SK-N-MC (cell line): ENCODE measurements around the gene ADGRE1.

Experiments
- DNase-seq: peaks from one replicate; pipeline ENCODE4 v3.0.0-alpha.2; 2011; ENCODE audit warnings: low read depth, low spot score
- H3K27ac ChIP-seq: fragments of 200-600 bp; sonication (generic); 2 replicates; pipeline ENCODE4 v1.5.1; 2016; ENCODE audit warnings: mixed run types
- H3K36me3 ChIP-seq: fragments of 200-600 bp; sonication (generic); 2 replicates; pipeline ENCODE4 v1.6.1; 2017; ENCODE audit warnings: antibody characterized with exemption, low read length, mixed read lengths; ENCODE audit not compliant: insufficient read depth
- H3K4me3 ChIP-seq: fragments of 200-600 bp; sonication (generic); 2 replicates; pipeline ENCODE4 v1.5.1; 2016
- H3K9ac ChIP-seq: fragments of 200-600 bp; sonication (generic); 2 replicates; pipeline ENCODE4 v1.8.0; 2017; ENCODE audit warnings: mixed run types, mixed read lengths; ENCODE audit not compliant: insufficient read length
- H3K9me3 ChIP-seq: fragments of 200-600 bp; sonication (generic); 2 replicates; pipeline ENCODE4 v1.6.1; 2017; ENCODE audit warnings: low read depth, mild to moderate bottlenecking, antibody characterized with exemption, low read length, moderate library complexity, mixed read lengths
- EZH2 ChIP-seq: fragments of 200-600 bp; sonication (generic); IDR thresholded peaks from one replicate; pipeline ENCODE4 v1.6.1; 2017; ENCODE audit warnings: antibody characterized with exemption
- FOXP2 ChIP-seq: optimal IDR thresholded peaks from 2 replicates; pipeline ENCODE3; 2011; ENCODE audit warnings: mild to moderate bottlenecking, moderate library complexity; ENCODE audit not compliant: insufficient read depth; ENCODE audit errors: extremely low read length, control extremely low read depth
- POLR2AphosphoS5 ChIP-seq: IDR thresholded peaks from 2 replicates; pipeline ENCODE4 v1.6.1; 2012; ENCODE audit warnings: mild to moderate bottlenecking, low read depth, low read length, borderline replicate concordance

ADGRE1 gene

DNA sequence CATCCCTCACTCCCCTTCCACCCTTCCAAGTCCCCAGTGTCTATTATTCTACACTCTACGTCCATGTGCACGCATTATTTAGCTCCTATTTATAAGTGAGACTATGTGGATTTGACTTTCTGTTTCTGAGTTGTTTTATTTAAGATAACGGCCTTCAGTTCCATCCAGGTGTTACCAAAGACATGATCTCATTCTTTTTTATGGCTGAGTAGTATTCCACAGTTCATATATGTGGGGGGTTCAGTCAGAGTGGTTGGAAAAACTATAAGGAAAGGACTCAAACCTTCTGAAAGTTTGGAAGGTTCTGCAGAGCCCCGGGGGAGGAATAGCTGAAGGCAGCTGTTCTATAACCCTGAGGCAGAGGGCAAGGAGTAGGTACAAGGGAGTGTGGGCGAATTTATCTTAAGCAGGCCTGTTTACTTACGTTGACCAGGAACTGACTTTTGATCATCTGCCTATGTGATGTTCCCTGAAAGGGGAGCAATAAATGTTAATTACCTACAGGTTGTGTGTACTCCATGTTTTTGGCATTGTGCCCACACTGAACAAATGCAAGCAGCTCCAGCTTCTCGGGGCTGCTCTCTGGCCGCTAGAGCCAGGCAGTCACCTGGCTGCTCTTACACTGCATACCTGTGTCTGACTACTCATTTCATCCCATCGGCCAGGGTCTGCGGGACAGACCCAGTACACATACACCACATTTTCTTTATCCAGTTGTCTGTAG, 13.5 kb upstream of the ADGRE1 start:
- Histone ChIP-seq H3K9me3 (no peaks in the 10 kb centered on the region), H3K4me3 (no peak overlapping the region), H3K9ac (no peak overlapping the region), H3K36me3 (no peaks in the 10 kb centered on the region), H3K27ac (no peak overlapping the region)
- TF ChIP-seq FOXP2 (no peak), POLR2AphosphoS5 (no peak), EZH2 (no peak)
- DNase-seq = no peak

DNA sequence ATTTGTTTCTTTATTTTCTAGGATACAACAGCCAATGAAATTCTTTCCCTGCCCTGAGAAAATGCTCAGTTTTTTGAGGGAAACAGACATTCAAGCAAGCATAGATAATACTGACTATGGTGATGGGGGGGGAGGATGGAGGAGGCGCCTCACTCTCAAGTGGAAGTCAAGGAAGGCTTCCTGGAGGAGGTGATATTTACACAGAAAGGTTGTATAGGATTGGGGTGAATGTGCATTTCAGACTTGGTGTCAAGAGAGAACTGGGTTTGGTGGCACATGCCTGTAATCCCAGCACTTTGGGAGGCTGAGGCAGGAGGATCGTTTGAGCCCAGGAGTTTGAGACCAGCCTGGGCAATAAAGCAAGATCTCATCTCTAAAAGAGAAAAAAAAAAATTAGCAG, 12.2 kb upstream of the ADGRE1 start:
- no peak overlapping the region for H3K27ac ChIP-seq
- H3K36me3 ChIP-seq = no peaks in the 10 kb centered on the region
- H3K9me3 ChIP-seq = no peaks in the 10 kb centered on the region
- no peak for DNase-seq
- TF ChIP-seq POLR2AphosphoS5 (no peak), EZH2 (no peak), FOXP2 (no peak)
- H3K9ac ChIP-seq = no peak overlapping the region
- H3K4me3 ChIP-seq = no peak overlapping the region

DNA sequence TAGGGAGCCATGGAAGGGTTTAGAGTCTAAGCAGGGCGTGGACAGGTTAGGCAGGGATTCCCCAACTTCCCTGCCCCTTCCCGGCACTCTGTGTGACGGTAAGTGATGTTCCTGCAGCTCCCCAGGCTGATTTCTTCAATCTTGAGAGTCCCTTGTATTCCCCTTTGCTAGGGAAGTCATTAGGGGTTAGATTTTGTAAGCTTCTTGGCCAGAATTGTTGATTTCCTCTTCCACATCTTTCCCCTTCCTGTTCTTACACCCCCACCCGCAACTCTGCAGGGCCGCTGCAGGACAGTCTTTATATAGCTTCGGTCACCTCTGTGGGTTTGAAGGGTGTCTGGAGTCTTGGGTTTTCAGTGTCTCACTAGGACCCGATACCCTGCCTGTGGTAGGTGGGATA, 10.6 kb upstream of the ADGRE1 start:
- no peak for TF ChIP-seq POLR2AphosphoS5
- no peak for TF ChIP-seq EZH2
- TF ChIP-seq FOXP2 = no peak
- Histone ChIP-seq H3K9me3 (no peaks in the 10 kb centered on the region), H3K9ac (no peak overlapping the region), H3K4me3 (no peak overlapping the region), H3K36me3 (no peaks in the 10 kb centered on the region), H3K27ac (no peak overlapping the region)
- no peak for DNase-seq

GRCh38 chr19:6877766-6878165, 9.6 kb upstream of the ADGRE1 start:
- TF ChIP-seq FOXP2 (no peak), POLR2AphosphoS5 (no peak), EZH2 (no peak)
- Histone ChIP-seq H3K27ac (no peak overlapping the region), H3K9ac (no peak overlapping the region), H3K36me3 (no peaks in the 10 kb centered on the region), H3K4me3 (no peak overlapping the region), H3K9me3 (no peaks in the 10 kb centered on the region)
- DNase-seq = no peak

GRCh38 chr19:6886277-6886897, 992 bp upstream of the ADGRE1 start:
- H3K4me3 ChIP-seq = no peak overlapping the region

GRCh38 chr19:6888967-6889366, 1.6 kb downstream of the ADGRE1 start:
- H3K9me3 ChIP-seq = no peaks in the 10 kb centered on the region
- H3K9ac ChIP-seq = no peak overlapping the region
- H3K27ac ChIP-seq = no peak overlapping the region
- no peak for TF ChIP-seq EZH2
- TF ChIP-seq POLR2AphosphoS5 = no peak
- no peak for TF ChIP-seq FOXP2
- no peak for DNase-seq
- H3K4me3 ChIP-seq = no peak overlapping the region
- H3K36me3 ChIP-seq = no peaks in the 10 kb centered on the region

More at GRCh38 chr19:6886277-6886897, 992 bp upstream of the ADGRE1 start:
- no peak for TF ChIP-seq POLR2AphosphoS5
- no peak for TF ChIP-seq FOXP2
- TF ChIP-seq EZH2 = no peak
- no peak for DNase-seq
- no peak overlapping the region for H3K27ac ChIP-seq
- no peaks in the 10 kb centered on the region for H3K36me3 ChIP-seq
- H3K9me3 ChIP-seq = no peaks in the 10 kb centered on the region
- H3K9ac ChIP-seq = no peak overlapping the region

GRCh38 chr19:6890401-6890913, 3.1 kb downstream of the ADGRE1 start:
- TF ChIP-seq POLR2AphosphoS5 (no peak), FOXP2 (no peak), EZH2 (no peak)
- Histone ChIP-seq H3K27ac (no peak overlapping the region), H3K4me3 (no peak overlapping the region), H3K36me3 (no peaks in the 10 kb centered on the region), H3K9me3 (no peaks in the 10 kb centered on the region), H3K9ac (no peak overlapping the region)
- DNase-seq = no peak

GRCh38 chr19:6890938-6891337, 3.6 kb downstream of the ADGRE1 start:
- Histone ChIP-seq H3K9ac (no peak overlapping the region), H3K27ac (no peak overlapping the region), H3K36me3 (no peaks in the 10 kb centered on the region), H3K4me3 (no peak overlapping the region), H3K9me3 (no peaks in the 10 kb centered on the region)
- TF ChIP-seq FOXP2 = no peak
- TF ChIP-seq POLR2AphosphoS5 = no peak
- no peak for TF ChIP-seq EZH2
- no peak for DNase-seq

DNA sequence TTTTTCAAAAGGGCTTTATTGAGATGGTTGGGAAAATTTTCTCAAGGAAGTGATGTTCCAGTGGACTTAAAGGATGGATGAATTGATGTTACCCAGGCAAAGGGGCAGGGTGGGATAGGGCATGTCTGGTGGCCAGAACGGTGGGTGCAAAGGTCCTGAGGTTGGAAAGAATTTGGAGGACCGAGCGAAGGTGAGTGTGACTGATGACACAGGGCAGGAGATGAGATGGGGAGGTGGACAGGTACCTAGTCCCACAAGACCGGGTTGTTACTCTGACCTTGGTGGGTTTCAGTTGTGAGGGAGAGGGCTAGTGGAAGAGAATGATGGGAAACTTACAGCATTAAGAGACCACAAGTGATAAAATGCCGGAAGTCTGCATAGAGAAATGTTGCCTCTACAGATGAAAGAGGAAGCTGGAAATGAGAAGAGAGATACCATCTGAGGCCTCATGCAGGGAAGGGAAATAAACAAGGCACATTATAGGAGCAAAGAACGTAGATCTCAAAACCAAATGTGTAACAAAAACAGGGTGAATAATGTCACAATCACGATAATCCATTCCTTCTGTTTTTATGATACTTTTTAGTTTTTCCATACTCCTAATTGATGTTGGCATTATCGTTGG, 4.5 kb downstream of the ADGRE1 start:
- DNase-seq = peak; percentile 84
- Histone ChIP-seq H3K9me3 (no peaks in the 10 kb centered on the region), H3K4me3 (no peak overlapping the region), H3K9ac (no peak overlapping the region), H3K27ac (peak overlapping the region; percentile 18; the same call in 1 of the 2 replicates), H3K36me3 (no peaks in the 10 kb centered on the region)
- TF ChIP-seq FOXP2 (peak; percentile 63), POLR2AphosphoS5 (peak; percentile 36; the same call in 1 of the 2 replicates), EZH2 (no peak)
